ENCODE measurements around the gene DMAC2L.

DNA sequence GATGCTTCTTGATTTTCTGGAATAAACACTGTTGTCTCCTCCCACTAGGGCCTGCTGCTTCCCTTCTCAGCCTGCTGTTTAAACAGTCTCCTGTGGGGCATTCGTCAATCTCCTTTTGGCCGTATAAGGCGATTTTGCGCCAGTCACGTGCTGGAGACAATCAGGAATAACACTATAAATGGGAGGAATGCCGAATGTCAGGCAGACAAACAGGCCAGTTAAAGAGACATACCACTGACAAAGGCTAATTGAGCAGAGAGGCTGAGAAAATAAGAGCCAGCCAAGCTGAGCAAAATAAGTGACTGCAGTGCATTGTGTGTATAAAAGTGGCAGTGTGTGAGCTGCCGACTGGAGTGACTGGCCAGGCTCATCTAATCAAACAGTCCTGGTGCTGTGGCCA lies 23.3 kb downstream of the DMAC2L start:
- TF ChIP-seq CTCF (IDR thresholded peaks at IDR 0.05; ENCODE audit: insufficient read depth, low read depth, low read length) = no peak
- TF ChIP-seq EZH2 (IDR thresholded peaks at IDR 0.05; ENCODE audit: insufficient read depth, low read length) = no peak
